ENCODE data around the gene MAP3K7. TPM values are rescaled to one million over a fixed set of nuclear protein-coding genes. Genes with fewer than 3 reads are reported as not detected.

The MAP3K7 gene
- total and polyA plus RNA-seq, 2 of the 8 experiments (the other 6 are each of a cell fraction or from before 2014, with no cell fraction given) = 27.3 to 34.8 TPM

- peaks cover under 1 to 14% (median 12%) of the 10 kb centered on the region in 4 experiments for H3K4me1 ChIP-seq (replicated peaks in 1 of 4; ENCODE audit: control insufficient read depth in 3 of 4, insufficient read depth in 4 of 4, low read length in 3 of 4)
- no peak for FAIRE-seq
- H3K4me3 ChIP-seq (ENCODE audit: extremely low read depth in 1 of 4, insufficient read depth in 2 of 4, low read depth in 3 of 4, low read length in 4 of 4) = no peak overlapping the region
- no peak overlapping the region for H2BK5ac ChIP-seq (ENCODE audit: low read depth, low read length)
- no peak overlapping the region for H4K5ac ChIP-seq (ENCODE audit: insufficient read length, low read depth, low read length)
- POLR2A ChIA-PET (ENCODE audit: partially characterized antibody) = no interaction called here
- peaks cover 0 to 3% (median 0%) of the 10 kb centered on the region in 4 experiments; a peak in 2 of 8 replicates for H3K36me3 ChIP-seq (ENCODE audit: control insufficient read depth in 2 of 4, insufficient read depth in 4 of 4, low read length in 3 of 4)
- H3K9me3 ChIP-seq (ENCODE audit: insufficient read depth in 2 of 2, low read depth in 1 of 2, low read length in 1 of 2) = peaks cover 5 to 14% of the 10 kb centered on the region in 2 experiments; a peak in 2 of 4 replicates
- no peaks in the 10 kb centered on the region for H3K79me2 ChIP-seq (ENCODE audit: control insufficient read depth in 1 of 2, insufficient read depth in 2 of 2, low read length in 2 of 2)
- no peaks in the 10 kb centered on the region for H3K79me1 ChIP-seq (ENCODE audit: low read depth, low read length)
- H3K23ac ChIP-seq (ENCODE audit: insufficient read length) = no peak overlapping the region
- no peak overlapping the region for H2AFZ ChIP-seq (ENCODE audit: low read length)
- no peak overlapping the region for H2BK20ac ChIP-seq (ENCODE audit: low read length)
- H3K14ac ChIP-seq (ENCODE audit: insufficient read length) = no peak overlapping the region
- H4K20me1 ChIP-seq (replicated peaks in 1 of 2; ENCODE audit: control insufficient read depth in 1 of 2, insufficient read depth in 2 of 2, low read length in 2 of 2) = no peaks in the 10 kb centered on the region
- H4K91ac ChIP-seq (replicated peaks; ENCODE audit: insufficient read length, low read length) = no peak overlapping the region
- H2AK5ac ChIP-seq (ENCODE audit: low read depth, low read length) = no peak overlapping the region
- no peaks in the 10 kb centered on the region for H3K27me3 ChIP-seq (replicated peaks in 1 of 4; ENCODE audit: control insufficient read depth in 3 of 4, extremely low read depth in 1 of 4, insufficient read depth in 3 of 4, low read length in 3 of 4)
- H2BK12ac ChIP-seq (ENCODE audit: low read depth, low read length) = no peak overlapping the region
- DNase-seq (ENCODE audit: low read depth in 1 of 2, low spot score in 2 of 2) = no peak
- no peak overlapping the region for H3K56ac ChIP-seq (replicated peaks; ENCODE audit: insufficient read length, low read depth, low read length)
- H4K8ac ChIP-seq (ENCODE audit: extremely low read depth, insufficient read depth, low read length) = no peak overlapping the region
- no peak overlapping the region for H2BK15ac ChIP-seq (ENCODE audit: low read length)
- H3K4ac ChIP-seq (replicated peaks; ENCODE audit: insufficient read length, low read depth, low read length) = no peak overlapping the region
- H3K23me2 ChIP-seq (ENCODE audit: low read depth, low read length) = no peaks in the 10 kb centered on the region
- no peak overlapping the region for H3K9ac ChIP-seq (replicated peaks in 1 of 4; ENCODE audit: extremely low read depth in 1 of 4, low read depth in 3 of 4, low read length in 3 of 4)
- CTCF ChIA-PET (ENCODE audit: partially characterized antibody) = interaction anchor here (1.2 to 10.3 kb wide), 2 partner anchors 9 to 10 kb away, joined by 3 to 106 read pairs; no protein-coding TSS in a partner anchor
- no peak overlapping the region for H3K27ac ChIP-seq (ENCODE audit: low read depth, low read length)
- no peak overlapping the region for H3K18ac ChIP-seq (ENCODE audit: extremely low read depth, low read length)
- no peak overlapping the region for H3K4me2 ChIP-seq (ENCODE audit: insufficient read depth in 1 of 2, low read depth in 2 of 2, low read length in 2 of 2)
- no peak overlapping the region for H2BK120ac ChIP-seq (replicated peaks; ENCODE audit: low read depth, low read length)
- no peak for TF ChIP-seq SP1 (IDR thresholded peaks at IDR 0.05; ENCODE audit: low read depth, low read length)
- TF ChIP-seq SUZ12 (IDR thresholded peaks at IDR 0.05; ENCODE audit: low read length) = no peak
- TF ChIP-seq TBP (IDR thresholded peaks at IDR 0.05; ENCODE audit: low read depth, low read length) = no peak
- no peak for TF ChIP-seq JUND (IDR thresholded peaks at IDR 0.05; ENCODE audit: low read length)
- no peak for TF ChIP-seq RNF2 (IDR thresholded peaks at IDR 0.05; ENCODE audit: borderline replicate concordance, low read depth, low read length, missing control alignments, poor library complexity, severe bottlenecking)
Measured at GRCh38 chr6:90488816-90489215, 98.1 kb downstream of the MAP3K7 start.

Measured in H1 (cell line).